GM12872 (cell line): ENCODE measurements around the gene EPYC.

Source experiments
- TF ChIP-seq, protein P1 (sequence below): IDR thresholded peaks from 3 replicates; pipeline ENCODE4 v1.5.1; 2011; ENCODE audit warnings: low read depth, mild to moderate bottlenecking, low read length, moderate library complexity; ENCODE audit not compliant: insufficient read depth

Gene EPYC

DNA sequence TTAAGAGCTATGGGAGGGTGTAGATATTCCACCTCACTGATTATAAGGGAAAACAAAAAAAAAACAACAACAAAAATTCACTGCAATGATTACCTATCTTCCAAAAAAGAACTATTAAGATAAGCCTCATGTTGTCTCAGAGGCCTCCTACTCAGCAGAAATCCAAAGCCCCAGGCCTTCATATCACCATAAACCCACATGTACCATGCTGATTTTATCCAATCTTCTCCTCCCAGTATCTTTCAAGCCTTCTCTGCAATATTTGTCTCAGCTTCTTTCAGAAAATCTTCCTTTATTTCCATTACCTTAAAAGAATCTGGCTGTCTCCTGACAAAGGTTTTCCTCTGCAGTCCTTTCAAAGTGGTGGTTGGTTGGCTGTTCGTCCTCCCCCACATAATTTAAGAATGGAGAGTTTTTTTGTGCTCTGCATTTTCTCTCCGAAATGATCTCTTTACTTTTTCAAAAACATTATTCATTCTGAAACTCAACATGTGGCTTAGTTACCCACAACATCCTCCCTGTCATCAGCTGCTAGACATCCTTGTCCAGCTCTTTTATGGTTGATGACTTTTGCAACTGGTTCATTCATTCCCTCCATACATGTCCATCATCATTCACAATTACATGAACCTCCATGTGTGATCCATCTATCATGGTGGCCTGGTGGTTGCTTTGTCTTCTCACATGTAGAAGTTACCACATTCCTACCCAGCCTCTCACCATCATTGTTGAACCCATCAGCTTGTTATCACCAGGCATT lies 2.9 kb upstream of the EPYC start:
- TF ChIP-seq, protein P1, sequence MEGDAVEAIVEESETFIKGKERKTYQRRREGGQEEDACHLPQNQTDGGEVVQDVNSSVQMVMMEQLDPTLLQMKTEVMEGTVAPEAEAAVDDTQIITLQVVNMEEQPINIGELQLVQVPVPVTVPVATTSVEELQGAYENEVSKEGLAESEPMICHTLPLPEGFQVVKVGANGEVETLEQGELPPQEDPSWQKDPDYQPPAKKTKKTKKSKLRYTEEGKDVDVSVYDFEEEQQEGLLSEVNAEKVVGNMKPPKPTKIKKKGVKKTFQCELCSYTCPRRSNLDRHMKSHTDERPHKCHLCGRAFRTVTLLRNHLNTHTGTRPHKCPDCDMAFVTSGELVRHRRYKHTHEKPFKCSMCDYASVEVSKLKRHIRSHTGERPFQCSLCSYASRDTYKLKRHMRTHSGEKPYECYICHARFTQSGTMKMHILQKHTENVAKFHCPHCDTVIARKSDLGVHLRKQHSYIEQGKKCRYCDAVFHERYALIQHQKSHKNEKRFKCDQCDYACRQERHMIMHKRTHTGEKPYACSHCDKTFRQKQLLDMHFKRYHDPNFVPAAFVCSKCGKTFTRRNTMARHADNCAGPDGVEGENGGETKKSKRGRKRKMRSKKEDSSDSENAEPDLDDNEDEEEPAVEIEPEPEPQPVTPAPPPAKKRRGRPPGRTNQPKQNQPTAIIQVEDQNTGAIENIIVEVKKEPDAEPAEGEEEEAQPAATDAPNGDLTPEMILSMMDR = no peak

DNA sequence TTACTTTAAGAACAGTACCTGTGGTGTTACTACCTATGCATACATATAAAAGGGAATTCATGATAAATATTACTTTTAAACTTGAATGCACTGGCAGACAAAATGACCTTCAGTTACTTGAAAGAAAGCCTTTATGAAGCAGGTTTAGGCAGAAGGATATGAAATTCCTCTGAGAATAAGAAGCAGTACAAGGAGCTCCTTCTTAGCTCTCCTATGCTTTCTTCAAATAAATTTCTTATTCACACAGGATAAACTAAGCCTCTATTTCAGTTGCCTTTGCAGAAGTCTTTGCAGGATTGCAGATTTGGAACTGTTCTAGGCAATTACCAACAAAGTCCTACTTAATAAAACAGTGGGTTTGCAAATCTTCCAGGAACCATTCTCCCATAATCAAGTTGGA lies 1.0 kb downstream of the EPYC start:
- TF ChIP-seq, protein P1 = no peak

DNA sequence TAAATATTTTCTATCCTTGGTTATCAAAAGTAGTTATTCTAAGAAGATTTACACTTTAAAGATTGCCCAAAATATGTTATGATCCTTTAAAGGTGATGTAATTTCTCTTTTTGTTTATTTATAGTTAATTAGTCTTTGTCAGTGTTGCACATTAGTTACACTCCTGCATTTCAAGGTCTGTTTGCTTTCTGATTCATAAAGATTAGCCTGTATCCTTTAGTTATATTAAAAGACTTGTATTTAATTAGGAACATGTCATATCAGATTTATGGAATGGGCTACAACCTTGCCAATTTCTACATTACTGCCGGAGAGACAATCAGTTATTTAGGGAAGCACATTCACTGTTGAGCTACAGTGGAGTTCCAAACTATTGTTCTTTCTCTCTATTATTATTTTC lies 3.5 kb downstream of the EPYC start:
- TF ChIP-seq, protein P1 = no peak

DNA sequence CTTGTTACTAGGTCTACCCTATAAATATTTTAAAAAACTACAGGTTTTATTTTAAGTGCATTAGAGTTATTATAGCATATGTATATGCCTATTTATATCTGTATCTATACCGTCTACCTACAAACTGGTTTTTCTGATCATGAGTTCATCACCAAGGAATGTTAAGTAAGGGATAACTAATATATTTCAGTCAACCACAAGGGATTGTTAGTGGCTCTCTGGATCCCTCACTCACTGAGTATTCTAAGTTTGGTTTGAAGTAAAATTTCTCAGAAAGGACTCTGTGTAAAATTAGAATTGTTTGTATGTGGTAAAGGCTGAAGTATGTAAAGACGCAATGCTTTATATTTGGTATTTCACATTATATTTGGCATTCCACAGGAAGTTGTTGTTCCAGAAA lies 4.8 kb downstream of the EPYC start:
- TF ChIP-seq, protein P1 = no peak

DNA sequence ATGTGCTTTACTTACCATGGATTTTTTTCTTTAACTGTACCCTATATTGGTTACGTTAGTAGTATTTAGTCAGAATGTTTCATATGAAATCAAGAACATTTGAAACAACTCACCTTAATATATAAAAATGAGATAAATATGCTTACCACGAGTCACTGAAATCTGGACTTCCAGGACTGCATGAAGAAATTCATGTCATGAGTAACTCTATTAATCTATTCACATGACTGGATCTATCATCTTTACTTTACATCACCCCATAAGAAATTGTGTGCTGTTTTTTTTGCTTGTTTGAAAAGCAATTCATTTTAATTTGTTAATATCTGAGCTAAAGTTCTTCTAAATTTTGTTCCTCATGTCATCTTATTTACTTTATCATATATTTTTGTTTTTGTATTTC lies 5.2 kb downstream of the EPYC start:
- TF ChIP-seq, protein P1 = no peak

DNA sequence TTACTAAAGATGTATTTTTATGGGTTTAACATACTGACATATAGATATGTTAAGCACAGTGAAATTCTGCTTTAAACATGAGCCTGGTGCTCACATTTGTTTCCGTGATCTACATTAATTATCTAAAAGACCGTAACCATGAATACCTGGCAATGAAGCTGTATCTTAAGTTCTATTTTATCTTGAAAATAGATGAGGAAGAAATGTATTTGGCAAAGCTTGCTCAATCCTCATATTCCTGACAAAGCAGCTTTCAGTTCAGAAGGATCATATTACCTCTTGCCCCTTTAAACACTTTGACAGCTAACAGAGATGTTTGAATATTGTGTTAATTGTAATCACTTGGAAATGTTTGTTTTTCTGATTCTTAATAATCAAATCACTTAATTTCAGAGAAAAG lies 9.8 kb downstream of the EPYC start:
- TF ChIP-seq, protein P1 = no peak

DNA sequence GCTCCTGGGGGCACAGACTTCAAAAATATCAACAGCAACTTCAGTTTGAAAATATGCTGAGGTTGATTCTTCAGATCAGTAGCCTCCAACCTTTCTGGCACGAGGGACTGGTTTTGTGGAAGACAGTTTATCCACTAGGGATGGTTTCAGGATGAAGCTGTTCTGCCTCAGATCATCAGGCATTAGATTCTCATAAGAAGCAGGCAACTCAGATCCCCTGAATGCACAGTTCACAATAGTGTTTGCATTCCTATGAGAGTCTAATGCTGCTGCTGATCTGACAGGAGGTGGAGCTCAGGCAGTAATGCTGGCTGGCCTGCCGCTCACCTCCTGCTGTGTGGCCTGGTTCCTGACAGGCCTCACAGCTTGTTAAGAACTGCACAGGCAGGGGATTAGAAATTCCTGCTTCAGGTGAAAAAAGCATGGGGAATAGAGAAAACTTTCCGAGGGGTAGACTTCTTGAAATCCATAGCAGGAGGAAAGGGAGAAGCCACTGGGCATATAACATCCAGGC lies 12.8 kb downstream of the EPYC start:
- TF ChIP-seq, protein P1 = no peak
